DND-41 (cell line): ENCODE measurements around the gene BMPER.

ENCODE experiments used
- CTCF ChIP-seq: IDR thresholded peaks from 2 replicates; pipeline ENCODE4 v1.5.1; 2012; ENCODE audit warnings: borderline replicate concordance, low read length, moderate library complexity, mild to moderate bottlenecking; ENCODE audit not compliant: poor library complexity, severe bottlenecking; ENCODE audit errors: extremely low read depth
- EZH2 ChIP-seq: IDR thresholded peaks from 3 replicates; pipeline ENCODE4 v1.6.1; 2012; ENCODE audit warnings: borderline replicate concordance, low read depth, mild to moderate bottlenecking, moderate library complexity, low read length, inconsistent platforms; ENCODE audit not compliant: severe bottlenecking

DNA sequence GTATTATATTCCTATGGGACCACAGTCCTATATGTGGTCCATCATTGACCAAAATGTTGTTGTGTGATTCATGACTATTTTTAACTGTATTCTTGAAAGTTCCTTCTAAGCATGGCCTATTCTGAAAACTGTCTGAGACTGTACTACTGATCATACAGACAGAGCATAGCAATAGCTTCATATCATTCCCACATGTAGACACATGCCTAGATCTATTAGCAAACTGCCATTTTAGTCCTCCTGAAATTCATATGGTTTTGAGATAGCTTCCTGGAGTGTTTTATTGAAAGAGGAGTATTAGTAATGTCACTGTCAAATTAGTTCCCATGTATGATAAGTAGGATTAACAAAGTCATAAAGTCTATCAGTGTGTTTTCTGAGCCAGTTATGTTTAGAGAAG lies 157.5 kb downstream of the BMPER start:
- TF ChIP-seq CTCF = no peak
- no peak for TF ChIP-seq EZH2
